ENCODE measurements around the gene ATG10.

The ATG10 gene

DNA sequence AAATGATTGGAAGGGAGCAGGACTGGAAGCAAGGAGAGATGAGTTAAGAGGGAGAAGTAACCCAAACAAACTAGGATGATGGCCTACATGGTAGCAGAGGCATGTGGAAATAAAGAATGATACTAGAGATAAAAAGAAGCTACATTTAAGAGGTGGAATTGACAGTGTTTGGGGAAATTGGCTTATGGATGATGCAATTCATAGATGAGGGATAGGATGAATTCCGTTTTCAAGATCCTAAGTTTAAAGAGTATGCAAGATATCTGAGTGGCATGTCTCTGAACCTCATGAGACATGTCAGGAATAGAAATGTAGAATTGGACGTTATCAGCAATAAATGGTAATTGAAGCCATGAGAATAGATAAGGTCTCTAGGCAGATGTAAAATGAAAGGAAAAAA lies 232.7 kb downstream of the ATG10 start:
- FAIRE-seq (no peak), DNase-seq (ENCODE audit: extremely low spot score, insufficient read length, low read depth) (no peak)

DNA sequence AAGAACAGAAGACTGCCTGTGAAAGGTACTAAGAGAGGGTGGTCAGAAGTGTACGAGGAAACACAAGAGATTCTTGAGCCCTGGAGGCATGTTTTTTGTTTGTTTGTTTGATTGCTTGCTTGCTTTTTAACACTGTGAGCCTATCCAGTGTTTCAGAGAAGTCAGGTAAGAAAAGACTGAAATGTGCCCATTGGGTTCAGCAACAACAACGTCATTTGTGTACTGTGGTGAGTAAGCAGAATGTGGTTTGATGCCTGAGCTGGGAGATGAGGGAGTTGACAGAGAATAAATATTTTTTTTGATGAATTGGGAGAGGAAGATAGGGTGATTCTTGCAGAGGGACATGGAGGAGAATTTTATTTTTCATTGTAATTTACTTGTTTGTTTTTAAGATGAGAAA lies 233.2 kb downstream of the ATG10 start:
- no peak for DNase-seq (ENCODE audit: extremely low spot score, insufficient read length, low read depth)
- FAIRE-seq = no peak

DNA sequence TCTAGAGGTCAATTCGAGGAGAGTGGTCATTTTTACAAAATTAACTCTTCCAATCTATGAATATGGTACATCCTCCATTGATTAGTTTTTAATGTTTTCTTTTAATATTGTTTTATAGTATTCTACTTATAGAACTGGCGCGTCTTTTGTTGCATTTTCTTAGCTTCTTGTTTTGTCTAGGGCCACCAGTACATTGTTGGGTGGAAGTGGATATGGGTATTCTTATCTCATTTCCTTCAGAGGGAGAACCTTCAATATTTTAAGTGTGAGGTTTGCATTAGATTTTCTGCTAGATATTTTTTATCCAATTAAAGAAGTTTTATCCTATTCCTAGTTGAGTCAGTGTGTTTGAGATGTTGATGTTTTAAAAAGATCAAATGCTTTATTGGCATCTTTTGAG lies 236.5 kb downstream of the ATG10 start:
- FAIRE-seq (no peak), DNase-seq (ENCODE audit: extremely low spot score, insufficient read length, low read depth) (no peak)

DNA sequence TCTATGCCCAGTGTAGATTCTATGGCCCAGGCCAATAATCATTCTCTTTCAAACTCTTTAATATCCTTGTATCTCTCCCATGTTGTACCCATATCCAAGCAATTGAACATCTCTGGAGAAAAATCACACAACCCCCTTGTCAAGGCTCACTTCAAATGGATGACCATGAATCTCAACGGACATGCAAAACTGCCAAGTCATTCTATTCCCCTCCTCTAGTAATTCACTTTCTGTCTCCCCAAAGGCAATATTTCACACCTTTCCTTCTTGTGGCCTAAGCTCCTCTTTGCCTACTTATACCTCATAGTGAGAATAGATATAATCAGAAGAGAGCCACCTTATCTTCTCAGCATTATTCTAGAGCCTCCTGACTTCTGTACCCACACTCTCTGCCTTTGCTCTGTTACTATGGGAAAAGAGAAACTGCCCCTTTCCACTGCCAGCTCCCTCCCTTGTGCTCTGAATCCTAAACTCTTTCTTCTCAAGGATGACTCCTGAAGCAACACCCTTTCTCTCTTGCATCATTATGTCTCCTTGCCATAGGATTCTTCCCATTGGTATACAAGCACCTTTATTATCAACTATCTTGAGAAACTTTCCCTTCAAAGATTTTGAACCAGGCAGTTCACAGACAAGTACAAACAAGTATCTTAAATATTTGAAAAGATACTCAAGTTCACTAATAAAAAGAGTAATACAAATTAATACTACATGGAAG lies 240.2 kb downstream of the ATG10 start:
- FAIRE-seq (no peak), DNase-seq (ENCODE audit: extremely low spot score, insufficient read length, low read depth) (no peak)

DNA sequence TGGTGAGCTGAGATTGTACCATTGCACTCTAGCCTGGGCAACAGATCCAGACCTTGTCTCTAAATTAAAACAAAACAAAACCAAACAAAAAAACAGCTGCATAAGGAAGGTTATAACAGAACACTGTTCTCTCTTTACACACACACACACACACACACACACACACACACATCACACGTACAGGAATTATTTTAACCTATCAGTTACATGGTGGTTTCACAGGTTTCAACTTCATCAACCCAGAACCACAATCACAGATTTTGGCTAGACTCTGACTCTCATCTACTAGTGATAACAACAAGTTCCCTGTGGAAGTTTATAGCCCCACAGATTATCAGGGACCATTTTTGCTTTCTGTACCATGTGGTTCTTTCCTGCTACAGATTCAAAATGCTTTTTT lies 246.1 kb downstream of the ATG10 start:
- FAIRE-seq (no peak), DNase-seq (ENCODE audit: extremely low spot score, insufficient read length, low read depth) (no peak)

DNA sequence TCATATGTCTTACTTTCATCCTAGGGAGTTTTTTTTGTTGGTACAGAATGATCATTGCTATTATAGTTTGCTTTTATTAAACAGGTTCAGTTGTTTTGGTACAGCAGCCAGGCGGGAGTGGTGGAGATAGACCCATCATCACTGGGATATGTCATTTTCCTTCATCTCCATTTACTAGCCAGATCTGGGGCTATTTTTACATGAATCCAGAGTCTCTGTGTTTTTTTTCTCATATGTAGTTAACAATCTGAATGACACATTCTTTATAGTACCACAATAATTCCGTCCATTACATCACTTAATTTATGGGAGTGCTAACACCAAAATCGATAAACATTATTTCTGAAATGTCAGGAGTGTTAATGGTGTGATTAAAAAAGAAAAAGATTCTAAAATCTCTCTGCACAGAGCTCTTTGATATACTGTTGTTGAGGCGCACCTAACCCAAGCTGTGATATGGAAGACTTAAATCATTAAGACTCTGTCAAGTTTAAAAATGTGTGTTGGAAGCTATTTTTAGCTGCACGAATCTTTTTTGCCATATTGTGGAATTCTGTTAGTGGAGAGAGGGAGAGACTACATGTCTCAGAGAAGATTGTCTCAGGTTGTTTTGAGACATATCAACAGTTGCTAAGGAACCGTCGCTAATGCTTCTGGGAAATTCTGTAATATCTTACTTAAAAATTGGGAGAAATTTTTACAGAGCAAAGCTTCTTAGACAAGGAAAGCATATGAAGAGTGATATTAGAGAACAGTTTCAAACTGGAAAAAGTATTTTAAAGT lies 246.7 kb downstream of the ATG10 start:
- DNase-seq (ENCODE audit: extremely low spot score, insufficient read length, low read depth) (no peak), FAIRE-seq (no peak)

DNA sequence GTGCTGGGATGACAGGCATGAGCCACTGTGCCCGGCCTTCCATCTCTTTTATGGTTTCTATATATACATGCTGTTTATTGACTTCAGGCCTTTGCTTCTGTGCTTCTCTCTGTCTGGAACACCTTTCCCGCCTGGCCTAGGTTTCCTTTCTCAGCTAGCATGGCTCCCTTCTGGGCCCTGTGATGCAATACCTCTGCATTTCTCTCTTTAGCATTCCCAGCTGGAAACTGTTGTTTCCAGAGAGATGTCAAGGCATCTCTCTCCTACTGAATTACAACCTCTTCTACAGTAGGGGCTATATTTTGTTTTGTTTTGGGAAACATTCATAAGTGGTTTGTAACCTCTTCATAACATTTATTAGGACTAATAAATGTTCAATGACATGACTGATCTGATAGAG lies 249.2 kb downstream of the ATG10 start:
- FAIRE-seq (no peak), DNase-seq (ENCODE audit: extremely low spot score, insufficient read length, low read depth) (no peak)

DNA sequence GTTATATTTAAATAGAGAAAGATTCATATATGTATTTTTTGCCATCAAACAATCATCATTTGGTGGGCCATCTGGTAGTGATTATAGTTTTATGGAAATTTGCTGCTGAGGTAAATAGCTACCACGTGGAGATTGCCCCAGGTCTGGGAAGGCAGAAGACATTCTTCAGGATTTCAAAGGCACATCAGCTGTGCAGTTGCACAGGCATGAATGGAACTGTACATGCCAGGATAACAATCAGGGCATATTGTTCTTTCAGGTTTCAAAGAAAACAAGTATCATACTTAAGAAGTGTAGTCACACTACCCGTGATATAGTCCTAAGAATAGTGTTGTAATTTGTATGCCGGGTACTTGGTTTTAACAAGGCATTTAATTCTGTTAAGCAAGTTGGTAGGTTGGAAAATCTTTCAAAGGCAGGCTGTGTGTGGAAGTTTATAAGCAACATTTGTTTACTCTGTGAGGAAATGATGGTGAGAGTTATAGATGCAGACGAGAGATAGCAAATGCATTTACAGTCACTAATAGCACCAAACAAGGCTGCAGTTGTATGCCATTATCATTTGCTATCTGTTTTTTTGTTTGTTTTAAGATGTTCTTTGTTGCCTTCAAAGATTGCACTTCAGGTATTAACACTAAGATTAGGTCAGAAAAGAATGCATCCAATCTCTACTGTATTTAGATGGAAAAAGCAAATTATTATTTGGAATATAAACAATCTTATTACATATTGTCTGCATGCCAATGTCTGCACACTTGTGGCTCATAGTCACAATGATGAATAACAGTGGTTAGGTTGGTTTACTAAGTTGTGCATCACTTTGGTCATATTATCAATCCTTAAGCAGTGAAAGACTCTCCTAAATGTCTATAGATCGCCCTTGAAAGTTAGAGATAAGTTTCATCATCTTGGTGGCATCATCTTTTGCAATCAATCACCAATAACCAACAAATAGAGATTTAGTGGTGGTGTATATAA lies 251.1 kb downstream of the ATG10 start:
- no peak for FAIRE-seq

DNA sequence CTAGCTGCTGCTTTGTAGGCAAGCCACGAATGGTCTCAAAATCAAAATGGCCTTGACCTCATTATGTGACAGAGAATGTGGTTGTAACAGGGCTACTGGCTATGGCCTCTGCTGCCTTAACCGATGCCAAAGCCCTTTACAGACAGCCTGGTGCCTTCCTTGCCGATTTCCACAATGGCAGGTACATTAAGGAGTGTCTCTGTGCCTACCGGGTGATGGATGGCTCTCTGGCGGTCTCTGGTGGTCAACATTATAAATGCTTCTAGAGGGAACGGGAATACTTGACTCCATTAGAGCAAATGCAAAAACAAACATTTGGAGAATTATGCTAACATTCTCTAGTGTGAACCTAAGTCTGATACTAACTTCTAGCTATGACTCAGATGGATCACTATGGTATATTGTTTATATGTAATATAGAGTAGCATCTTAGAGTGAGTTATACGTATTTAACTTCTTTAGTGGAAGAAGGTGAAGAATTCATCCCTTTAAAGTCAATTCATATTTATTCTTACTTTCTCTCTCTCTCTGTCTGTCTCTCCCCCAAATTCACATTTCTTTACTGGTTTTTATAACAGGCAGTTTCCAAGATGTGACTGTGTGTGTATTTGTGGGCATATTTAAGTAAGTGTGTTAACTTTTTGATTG lies 253.8 kb downstream of the ATG10 start:
- peak; percentile 23 for DNase-seq (ENCODE audit: extremely low spot score, insufficient read length, low read depth)
- peak; percentile 87 for FAIRE-seq

More for the DNA sequence above, 251.1 kb downstream of the ATG10 start:
- DNase-seq (ENCODE audit: extremely low spot score, insufficient read length, low read depth) = no peak

DNA sequence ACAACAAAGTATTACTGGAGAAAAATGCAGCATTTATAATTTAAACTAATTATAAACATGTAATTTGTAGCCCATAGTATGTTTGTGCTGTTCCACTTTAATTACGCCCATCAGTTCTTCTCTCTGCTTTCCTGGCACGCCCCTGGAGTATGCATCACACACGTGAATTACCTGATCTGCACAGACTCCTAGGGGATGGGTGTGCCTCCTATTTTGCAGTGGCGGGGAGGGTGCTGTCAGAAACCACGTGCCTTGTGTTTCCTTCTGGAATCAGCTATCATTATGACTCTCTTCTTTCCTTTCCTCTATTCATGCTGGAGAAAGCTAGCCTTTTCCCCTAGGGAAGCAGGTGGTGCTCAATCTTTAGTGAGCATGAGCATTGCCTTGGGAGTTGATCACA lies 263.1 kb downstream of the ATG10 start:
- FAIRE-seq (no peak), DNase-seq (ENCODE audit: extremely low spot score, insufficient read length, low read depth) (no peak)

DNA sequence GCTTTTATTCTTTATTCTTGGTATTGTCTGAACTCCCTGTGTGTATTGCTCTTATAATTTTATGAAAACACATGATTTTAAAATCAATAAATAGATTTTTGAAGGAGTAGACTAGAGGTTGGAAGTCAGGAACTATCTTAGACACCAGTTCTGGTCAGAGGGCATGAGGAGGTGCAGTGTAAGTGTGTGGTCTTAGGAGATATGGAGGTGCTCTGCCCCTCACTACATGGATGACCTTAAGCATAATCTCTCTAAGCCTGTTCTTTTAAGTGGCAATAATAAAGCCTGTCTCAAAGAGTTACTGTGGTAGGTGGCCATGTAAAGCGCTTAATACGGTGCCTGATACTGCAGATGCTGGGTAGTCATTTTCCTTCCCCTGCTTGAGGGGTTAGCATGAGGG lies 272.3 kb downstream of the ATG10 start:
- DNase-seq (ENCODE audit: extremely low spot score, insufficient read length, low read depth) (no peak), FAIRE-seq (no peak)

DNA sequence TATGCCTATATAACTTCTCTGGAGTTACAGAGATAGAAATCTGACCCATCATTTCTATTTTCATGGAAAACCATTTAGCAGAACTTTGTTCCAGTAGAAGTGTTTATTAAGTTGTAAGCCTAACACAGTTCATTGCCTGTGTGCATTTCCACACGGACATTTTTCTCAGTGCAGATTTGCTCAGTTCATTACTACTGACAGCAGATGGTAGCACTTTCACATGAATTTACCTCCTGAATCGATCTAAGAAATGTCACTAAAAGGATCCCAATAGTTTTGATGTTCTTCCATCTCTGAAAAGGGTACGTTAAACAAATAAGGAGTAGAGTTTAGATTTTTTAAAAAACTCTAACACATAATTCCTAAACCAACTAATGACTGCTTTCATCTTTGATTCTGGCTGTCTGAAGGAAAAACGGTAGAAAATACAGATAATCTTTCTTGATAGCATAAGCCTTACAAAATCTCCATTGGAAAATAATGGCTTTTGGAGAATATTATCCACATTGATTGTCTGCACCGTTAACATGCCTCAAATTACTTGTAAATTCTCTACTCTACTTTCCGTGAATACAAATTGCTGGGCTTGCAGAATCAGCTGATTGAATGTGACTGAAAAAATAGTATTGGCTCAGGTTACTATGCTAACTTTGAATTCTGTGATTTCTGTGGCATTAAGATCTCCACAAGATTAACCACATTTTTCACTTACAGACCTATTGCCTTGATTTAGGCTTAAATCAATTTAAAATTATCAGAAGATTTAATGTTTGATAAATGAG lies 273.2 kb downstream of the ATG10 start:
- no peak for FAIRE-seq

DNA sequence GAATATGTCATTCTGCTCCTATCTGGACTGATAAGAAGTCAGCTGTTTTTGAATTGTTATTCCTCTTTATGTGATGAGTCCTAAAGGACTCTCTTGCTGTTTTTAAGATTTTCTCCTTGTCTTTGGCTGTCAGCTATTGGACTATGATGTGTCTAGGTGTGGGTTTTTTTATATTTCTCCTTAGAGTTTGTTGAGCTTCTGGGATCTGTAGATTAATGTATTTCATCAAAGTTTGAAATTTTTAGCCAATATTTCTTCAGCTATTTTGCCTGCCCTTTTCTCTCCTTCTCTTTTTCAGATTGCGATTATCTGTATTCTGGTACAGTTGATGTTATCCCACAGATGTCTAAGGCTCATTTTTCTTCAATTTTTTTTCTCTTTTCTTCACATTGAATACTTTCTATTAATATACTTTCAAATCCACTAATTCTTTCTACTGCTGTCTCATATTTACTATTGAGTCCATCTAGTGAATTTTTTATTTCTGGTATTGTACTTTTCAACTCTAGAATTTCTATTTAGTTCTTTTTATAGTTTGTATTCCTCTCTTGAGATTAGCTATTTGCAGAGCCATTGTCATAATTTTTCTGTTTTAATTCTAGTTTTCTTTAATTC lies 275.2 kb downstream of the ATG10 start:
- FAIRE-seq (no peak), DNase-seq (ENCODE audit: extremely low spot score, insufficient read length, low read depth) (no peak)

More for the DNA sequence above, 273.2 kb downstream of the ATG10 start:
- DNase-seq (ENCODE audit: extremely low spot score, insufficient read length, low read depth) = no peak

DNA sequence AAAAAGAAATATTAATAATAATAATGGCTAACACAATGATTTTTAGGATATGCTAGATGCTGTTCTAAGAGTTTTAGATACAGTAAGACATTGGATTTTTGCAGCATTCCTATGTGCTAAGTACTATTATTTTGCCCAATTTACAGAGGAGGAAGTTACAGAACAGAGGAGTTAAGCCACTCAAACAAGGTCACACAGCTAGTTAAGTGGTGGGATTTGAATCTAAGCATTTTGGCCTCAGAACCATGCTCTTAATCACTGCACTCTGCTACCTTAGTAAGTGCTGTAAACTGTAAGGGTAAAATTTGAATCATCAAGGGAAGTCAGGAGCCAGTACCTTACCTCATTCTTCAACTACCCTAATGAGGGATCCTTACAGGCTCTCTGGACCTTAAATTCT lies 280.9 kb downstream of the ATG10 start:
- DNase-seq (ENCODE audit: extremely low spot score, insufficient read length, low read depth) (no peak), FAIRE-seq (no peak)

DNA sequence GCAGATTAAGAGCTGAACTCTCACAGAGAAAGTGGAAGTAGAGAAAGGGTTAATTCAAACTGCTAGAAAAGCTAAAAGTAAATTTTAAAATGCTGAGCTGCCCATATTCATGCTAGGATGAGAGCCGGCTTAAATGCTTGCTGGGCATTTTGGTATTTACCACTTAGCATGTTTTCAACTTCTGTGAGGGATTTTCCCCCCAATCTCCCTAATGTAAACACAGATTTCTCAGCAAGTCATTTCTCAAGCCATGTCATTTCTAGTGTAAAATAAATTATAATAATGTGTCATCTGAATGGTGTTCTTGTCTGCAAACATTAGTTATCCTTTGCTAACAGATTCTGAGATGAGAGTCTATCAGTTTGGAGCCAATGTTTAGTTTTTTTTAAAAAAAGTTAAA lies 284.0 kb downstream of the ATG10 start:
- DNase-seq (ENCODE audit: extremely low spot score, insufficient read length, low read depth) = no peak
- no peak for FAIRE-seq

DNA sequence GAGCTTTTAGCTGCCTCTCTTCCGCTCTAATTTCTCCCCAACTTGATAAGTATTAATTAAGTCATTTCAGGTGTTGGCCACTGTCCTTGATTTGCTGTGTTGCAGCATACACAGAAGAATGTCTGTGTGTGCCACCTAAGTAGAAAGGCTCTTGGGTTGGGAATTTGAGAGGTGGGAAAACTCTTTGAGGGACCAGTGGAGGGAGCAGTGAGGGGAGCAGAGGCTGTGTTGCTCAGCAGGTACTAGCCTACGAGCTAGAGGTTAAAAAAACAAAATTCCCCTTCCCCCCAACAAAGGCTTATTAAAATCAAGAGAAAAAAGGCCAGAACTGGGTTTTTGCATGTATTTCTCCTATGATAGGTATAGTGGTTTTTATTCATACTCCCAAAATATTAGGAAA lies 285.4 kb downstream of the ATG10 start:
- no peak for FAIRE-seq

DNA sequence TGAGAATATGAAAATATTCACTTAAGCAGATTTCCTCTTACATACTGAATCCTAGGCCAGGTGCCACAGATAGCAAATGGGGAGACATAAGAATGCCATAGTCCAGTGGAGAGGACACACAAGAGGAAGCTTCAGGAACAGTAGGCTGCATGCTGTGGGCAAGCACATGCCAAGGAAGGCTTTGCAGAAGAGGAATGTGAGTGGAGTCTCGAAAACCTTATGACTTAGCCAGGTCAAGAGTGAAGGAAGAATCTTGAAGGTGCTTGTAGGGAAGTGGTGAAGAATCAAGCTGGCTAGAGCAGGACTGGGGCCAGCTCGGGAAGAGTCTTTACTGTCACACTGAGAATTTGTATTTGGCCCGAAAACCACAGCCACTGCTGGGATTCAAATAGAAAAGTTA lies 285.9 kb downstream of the ATG10 start:
- FAIRE-seq (no peak), DNase-seq (ENCODE audit: extremely low spot score, insufficient read length, low read depth) (no peak)

More for the DNA sequence above, 285.4 kb downstream of the ATG10 start:
- no peak for DNase-seq (ENCODE audit: extremely low spot score, insufficient read length, low read depth)

DNA sequence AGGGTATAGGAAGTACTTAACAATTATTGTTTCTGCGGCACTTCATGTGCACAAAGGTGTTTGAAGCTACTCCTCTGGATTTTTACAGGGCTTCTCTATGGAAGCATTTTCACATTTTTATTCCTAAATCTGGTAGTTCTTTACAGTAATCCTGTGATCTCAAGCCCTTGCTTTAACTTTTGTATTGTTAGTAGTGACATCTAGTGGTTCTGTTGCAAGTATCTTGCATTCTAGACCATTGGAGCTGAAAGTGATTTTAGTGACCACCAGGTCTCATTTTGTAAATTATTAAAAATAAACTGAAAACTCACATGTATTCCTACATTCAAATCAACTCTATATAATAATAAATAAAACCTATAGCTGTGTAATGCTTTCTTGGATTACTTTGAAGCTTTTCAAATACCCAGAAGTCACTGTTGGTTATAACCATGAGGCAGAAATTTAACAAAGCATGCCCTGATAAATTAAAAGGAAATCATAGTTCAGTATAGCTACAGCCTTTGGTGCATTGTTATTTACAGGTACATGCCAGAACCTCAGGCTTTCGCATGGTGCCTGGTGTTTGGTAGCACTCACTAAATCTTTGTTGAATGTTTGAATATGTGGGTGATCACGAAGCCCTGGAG lies 287.5 kb downstream of the ATG10 start:
- no peak for DNase-seq (ENCODE audit: extremely low spot score, insufficient read length, low read depth)
- peak; percentile 59 for FAIRE-seq
